Endothelial cell of umbilical vein (primary cell): ENCODE results near the gene HYDIN. TPM values are rescaled to one million over a fixed set of nuclear protein-coding genes. Genes with fewer than 3 reads are reported as not detected.

Experiments
- BruUV-seq: library from RNA; stranded (reverse); fragments of 400-500 nt; replicated peaks from 2 replicates; lab custom pipeline; 2021; lab: Mats Ljungman, UMichigan
- CTCF ChIA-PET: fragments of 300-600, 350-600 bp; sonication (Branson Sonifier 250); formaldehyde crosslinking; loops from one replicate; lab custom pipeline; 2021; ENCODE audit warnings: antibody characterized with exemption, inconsistent platforms; lab: Charles Lee
- POLR2A ChIA-PET: fragments of 300-600, 350-600 bp; sonication (Branson Sonifier 250); formaldehyde crosslinking; loops from one replicate; lab custom pipeline; 2021; ENCODE audit warnings: antibody characterized with exemption, inconsistent platforms; lab: Charles Lee
- DNase-seq: peaks from one replicate; pipeline ENCODE4 v3.0.0-alpha.2; 2011; ENCODE audit warnings: low read depth, low spot score
- FAIRE-seq: peaks from 2 replicates; lab custom pipeline; 2011; peaks lifted over from hg19 to GRCh38; lab: Jason Lieb, UNC
- H2AFZ ChIP-seq: 2 replicates; pipeline ENCODE4 v1.6.0; 2012; ENCODE audit warnings: low read depth, low read length, control low read depth, inconsistent platforms
- H3K27ac ChIP-seq: 2 replicates; pipeline ENCODE4 v1.5.1; 2011; ENCODE audit warnings: low read depth, mild to moderate bottlenecking, control low read depth, low read length, moderate library complexity; ENCODE audit not compliant: insufficient read depth
- H3K27me3 ChIP-seq, 2 experiments: 2 replicates each; pipeline versions ENCODE4 v1.6.0 to v1.6.1; 2011; ENCODE audit warnings: low read length in 2 of 2, mixed read lengths in 1 of 2; ENCODE audit not compliant: control insufficient read depth in 2 of 2, insufficient read depth in 2 of 2
- H3K36me3 ChIP-seq, 2 experiments: 2 replicates in 1 of 2; 3 replicates in 1 of 2; pipeline ENCODE4 v1.5.1; 2011; ENCODE audit warnings: low read length in 2 of 2, mild to moderate bottlenecking in 1 of 2, moderate library complexity in 1 of 2; ENCODE audit not compliant: control insufficient read depth in 2 of 2, insufficient read depth in 2 of 2; ENCODE audit errors: extremely low read depth in 1 of 2
- H3K4me1 ChIP-seq: 3 replicates; pipeline ENCODE4 v1.5.1; 2011; ENCODE audit warnings: mild to moderate bottlenecking, low read length; ENCODE audit not compliant: control insufficient read depth, insufficient read depth; ENCODE audit errors: extremely low read depth
- H3K4me2 ChIP-seq: 2 replicates; pipeline ENCODE4 v1.6.1; 2011; ENCODE audit warnings: low read length, control low read depth, mixed read lengths; ENCODE audit not compliant: insufficient read depth
- H3K4me3 ChIP-seq, 3 experiments: fragments of 200-600 bp in 1 of 3; sonication (generic), shearing (Covaris generic) in 1 of 3; replicated peaks in 1 of 3; 2 replicates each; pipeline ENCODE4 v1.5.1; 2011 to 2016; ENCODE audit warnings: control low read depth in 3 of 3, low read length in 3 of 3, mild to moderate bottlenecking in 2 of 3, inconsistent platforms in 1 of 3, low read depth in 1 of 3, moderate library complexity in 1 of 3; ENCODE audit not compliant: insufficient read depth in 1 of 3
- H3K79me2 ChIP-seq: 2 replicates; pipeline ENCODE4 v1.6.0; 2012; ENCODE audit warnings: low read length, inconsistent platforms; ENCODE audit not compliant: control insufficient read depth, insufficient read depth
- H3K9ac ChIP-seq: replicated peaks from 2 replicates; pipeline ENCODE3; 2011; ENCODE audit warnings: low read length, control low read depth; ENCODE audit not compliant: insufficient read depth; ENCODE audit errors: extremely low read depth
- H3K9me1 ChIP-seq: replicated peaks from 3 replicates; pipeline ENCODE4 v1.6.0; 2011; ENCODE audit warnings: mild to moderate bottlenecking, low read length; ENCODE audit not compliant: control insufficient read depth, insufficient read depth; ENCODE audit errors: extremely low read depth
- H3K9me3 ChIP-seq: replicated peaks from 2 replicates; pipeline ENCODE4 v1.5.1; 2012; ENCODE audit warnings: low read length, inconsistent platforms; ENCODE audit not compliant: control insufficient read depth, insufficient read depth
- H4K20me1 ChIP-seq: replicated peaks from 2 replicates; pipeline ENCODE3; 2011; ENCODE audit warnings: mild to moderate bottlenecking, low read length; ENCODE audit not compliant: control insufficient read depth, insufficient read depth; ENCODE audit errors: extremely low read depth
- CTCF ChIP-seq, 2 donors: IDR thresholded peaks; 1 replicate in 1 of 2; 2 replicates in 1 of 2; pipeline ENCODE4 v1.5.1; 2011; ENCODE audit warnings: low read length in 2 of 2, mild to moderate bottlenecking in 2 of 2, moderate library complexity in 2 of 2, control low read depth in 1 of 2, inconsistent platforms in 1 of 2, low read depth in 1 of 2; ENCODE audit not compliant: insufficient read depth in 1 of 2; ENCODE audit errors: extremely low read depth in 1 of 2
- EZH2 ChIP-seq: IDR thresholded peaks from 2 replicates; pipeline ENCODE4 v1.6.1; 2012; ENCODE audit warnings: borderline replicate concordance, low read depth, mild to moderate bottlenecking, moderate library complexity, low read length, inconsistent platforms; ENCODE audit not compliant: severe bottlenecking
- FOS ChIP-seq: IDR thresholded peaks from 2 replicates; pipeline ENCODE4 v1.6.1; 2011; ENCODE audit warnings: mild to moderate bottlenecking, low read length, moderate library complexity, borderline replicate concordance; ENCODE audit not compliant: insufficient read depth
- GATA2 ChIP-seq: IDR thresholded peaks from 2 replicates; pipeline ENCODE4 v1.7.0; 2011; ENCODE audit warnings: low read depth, mild to moderate bottlenecking, moderate library complexity, mixed read lengths, low read length; ENCODE audit not compliant: insufficient read length, insufficient read depth
- JUN ChIP-seq: IDR thresholded peaks from 2 replicates; pipeline ENCODE4 v1.6.1; 2011; ENCODE audit warnings: borderline replicate concordance, low read depth; ENCODE audit not compliant: insufficient read length, insufficient read depth
- MAX ChIP-seq: IDR thresholded peaks from 2 replicates; pipeline ENCODE4 v1.6.1; 2011; ENCODE audit not compliant: insufficient read depth, insufficient read length
- MYC ChIP-seq: IDR thresholded peaks from one replicate; pipeline ENCODE4 v1.6.1; 2011; ENCODE audit warnings: mild to moderate bottlenecking, low read depth, low read length
- POLR2A ChIP-seq: IDR thresholded peaks from 2 replicates; pipeline ENCODE4 v1.6.1; 2012; ENCODE audit warnings: low read depth, mild to moderate bottlenecking, control low read depth, low read length
- POLR2AphosphoS5 ChIP-seq: IDR thresholded peaks from 2 replicates; pipeline ENCODE4 v1.6.1; 2012; ENCODE audit warnings: low read depth, mild to moderate bottlenecking, control low read depth, low read length, moderate library complexity; ENCODE audit not compliant: insufficient read depth
- dilution Hi-C: fragments of 300-500 bp; cut with MboI; formaldehyde crosslinking; loops from one replicate; pipeline ENCODE4 v1.15.0; 2019; ENCODE audit warnings: low sequenced_read_pairs; ENCODE audit not compliant: extremely low pct_ligation_motif_present
- intact Hi-C: fragments of 100-400 bp; cut with micrococcal nuclease; formaldehyde crosslinking; loops from one replicate; pipeline ENCODE4 v1.10.0; 2022
- polyA plus RNA-seq, 4 experiments: library from polyadenylated mRNA; depleted of rRNA in 3 of 4; stranded (reverse) in 3 of 4; unstranded in 1 of 4; fragments of >200 nt; gene quantifications; 2 replicates each; pipeline versions ENCODE4 v1.2.1 to v1.2.3, GENCODE V29; 2011 to 2012; ENCODE audit warnings: missing spikeins in 1 of 4
- total RNA-seq: library from RNA; stranded (reverse); gene quantifications from 2 replicates; pipeline ENCODE4 v1.2.3, GENCODE V29; 2021

The HYDIN gene
- total and polyA plus RNA-seq, 2 donors (not counting 3 experiments of a cell fraction or from before 2014, with no cell fraction given), result not detected

- Histone ChIP-seq H3K79me2 (no peaks in the 10 kb centered on the region), H3K9me3 (no peaks in the 10 kb centered on the region), H3K4me1 (no peaks in the 10 kb centered on the region), H3K4me2 (no peak overlapping the region), H4K20me1 (no peaks in the 10 kb centered on the region), H3K36me3 (no peaks in the 10 kb centered on the region), H3K9ac (no peak overlapping the region), H3K27me3 (no peaks in the 10 kb centered on the region), H3K9me1 (no peaks in the 10 kb centered on the region), H3K4me3 (no peak overlapping the region), H2AFZ (no peak overlapping the region), H3K27ac (no peak overlapping the region)
- dilution Hi-C loops (no loop called here), intact Hi-C loops (no loop called here)
- no peak for TF ChIP-seq MYC
- no peak for TF ChIP-seq POLR2AphosphoS5
- TF ChIP-seq POLR2A, result no peak
- TF ChIP-seq FOS, result no peak
- TF ChIP-seq MAX, result no peak
- TF ChIP-seq GATA2, result no peak
- TF ChIP-seq CTCF (IDR thresholded peaks at IDR 0.05; ENCODE audit: extremely low read depth in 1 of 2, insufficient read depth in 1 of 2, low read depth in 1 of 2, low read length in 2 of 2), result no peak
- TF ChIP-seq JUN, result no peak
- TF ChIP-seq EZH2, result no peak
- ChIA-PET CTCF (no interaction called here), POLR2A (no interaction called here)
- FAIRE-seq (no peak), DNase-seq (no peak)
- BruUV-seq, result no TSS peak
Observed at GRCh38 chr16:71201054-71201453, 29.5 kb downstream of the HYDIN start.
